ENCODE results near the gene TBK1.

DNA sequence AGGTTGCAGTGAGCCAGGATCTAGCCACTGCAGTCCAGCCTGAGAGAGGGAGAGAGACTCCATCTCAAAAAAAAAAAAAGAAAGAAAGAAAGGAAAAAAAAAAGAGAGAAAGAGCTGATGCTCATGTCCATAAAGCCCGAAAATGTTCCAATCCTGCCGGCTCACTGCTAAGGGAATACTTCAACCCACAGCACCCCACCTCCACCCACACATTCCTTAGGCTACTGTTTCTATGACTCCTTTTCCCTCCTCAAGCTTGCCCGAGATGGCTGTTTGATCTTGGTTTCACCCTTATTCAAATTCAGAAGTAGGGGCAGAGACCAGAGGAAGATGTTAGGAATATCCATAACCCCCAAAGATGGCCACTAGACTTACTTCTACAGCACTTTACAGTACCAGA, 98.8 kb downstream of the TBK1 start:
- TF ChIP-seq, protein P1, sequence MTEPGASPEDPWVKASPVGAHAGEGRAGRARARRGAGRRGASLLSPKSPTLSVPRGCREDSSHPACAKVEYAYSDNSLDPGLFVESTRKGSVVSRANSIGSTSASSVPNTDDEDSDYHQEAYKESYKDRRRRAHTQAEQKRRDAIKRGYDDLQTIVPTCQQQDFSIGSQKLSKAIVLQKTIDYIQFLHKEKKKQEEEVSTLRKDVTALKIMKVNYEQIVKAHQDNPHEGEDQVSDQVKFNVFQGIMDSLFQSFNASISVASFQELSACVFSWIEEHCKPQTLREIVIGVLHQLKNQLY (CRISPR knock-in tag; conservative IDR thresholded peaks at IDR 0.05): no peak
- TF ChIP-seq, protein P2, sequence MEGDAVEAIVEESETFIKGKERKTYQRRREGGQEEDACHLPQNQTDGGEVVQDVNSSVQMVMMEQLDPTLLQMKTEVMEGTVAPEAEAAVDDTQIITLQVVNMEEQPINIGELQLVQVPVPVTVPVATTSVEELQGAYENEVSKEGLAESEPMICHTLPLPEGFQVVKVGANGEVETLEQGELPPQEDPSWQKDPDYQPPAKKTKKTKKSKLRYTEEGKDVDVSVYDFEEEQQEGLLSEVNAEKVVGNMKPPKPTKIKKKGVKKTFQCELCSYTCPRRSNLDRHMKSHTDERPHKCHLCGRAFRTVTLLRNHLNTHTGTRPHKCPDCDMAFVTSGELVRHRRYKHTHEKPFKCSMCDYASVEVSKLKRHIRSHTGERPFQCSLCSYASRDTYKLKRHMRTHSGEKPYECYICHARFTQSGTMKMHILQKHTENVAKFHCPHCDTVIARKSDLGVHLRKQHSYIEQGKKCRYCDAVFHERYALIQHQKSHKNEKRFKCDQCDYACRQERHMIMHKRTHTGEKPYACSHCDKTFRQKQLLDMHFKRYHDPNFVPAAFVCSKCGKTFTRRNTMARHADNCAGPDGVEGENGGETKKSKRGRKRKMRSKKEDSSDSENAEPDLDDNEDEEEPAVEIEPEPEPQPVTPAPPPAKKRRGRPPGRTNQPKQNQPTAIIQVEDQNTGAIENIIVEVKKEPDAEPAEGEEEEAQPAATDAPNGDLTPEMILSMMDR (IDR thresholded peaks at IDR 0.05 in 2 of 3, conservative IDR thresholded peaks at IDR 0.05 in 1 of 3; ENCODE audit: insufficient read depth in 2 of 3, low read depth in 1 of 3, low read length in 3 of 3): no peak
- TF ChIP-seq ZNF224 (CRISPR knock-in tag; IDR thresholded peaks at IDR 0.05): no peak
- TF ChIP-seq MAFK (IDR thresholded peaks at IDR 0.05; ENCODE audit: low read length): no peak
- no peak for TF ChIP-seq SAP30 (IDR thresholded peaks at IDR 0.05; ENCODE audit: borderline replicate concordance, insufficient read depth, low read depth, low read length, poor library complexity, severe bottlenecking)
